H1 (cell line): Measurements from ENCODE around the gene TPBGL.

ENCODE experiments used
- CTCF ChIP-seq, 3 experiments: IDR thresholded peaks; 1 replicate in 2 of 3; 2 replicates in 1 of 3; pipeline versions ENCODE4 v1.5.1 to v1.6.1; 2011; ENCODE audit warnings: low read length in 3 of 3, mild to moderate bottlenecking in 3 of 3, inconsistent platforms in 2 of 3, low read depth in 1 of 3, moderate library complexity in 1 of 3; ENCODE audit not compliant: insufficient read depth in 1 of 3; ENCODE audit errors: control extremely low read depth in 1 of 3
- POLR2A ChIP-seq, 2 experiments: IDR thresholded peaks; 1 replicate in 1 of 2; 2 replicates in 1 of 2; pipeline ENCODE4 v1.6.1; 2011; ENCODE audit warnings: low read depth in 2 of 2, low read length in 2 of 2, mild to moderate bottlenecking in 2 of 2; ENCODE audit errors: control extremely low read depth in 1 of 2
- SP2 ChIP-seq: IDR thresholded peaks from 2 replicates; pipeline ENCODE4 v1.6.1; 2012; ENCODE audit warnings: mild to moderate bottlenecking, low read length, inconsistent platforms

DNA sequence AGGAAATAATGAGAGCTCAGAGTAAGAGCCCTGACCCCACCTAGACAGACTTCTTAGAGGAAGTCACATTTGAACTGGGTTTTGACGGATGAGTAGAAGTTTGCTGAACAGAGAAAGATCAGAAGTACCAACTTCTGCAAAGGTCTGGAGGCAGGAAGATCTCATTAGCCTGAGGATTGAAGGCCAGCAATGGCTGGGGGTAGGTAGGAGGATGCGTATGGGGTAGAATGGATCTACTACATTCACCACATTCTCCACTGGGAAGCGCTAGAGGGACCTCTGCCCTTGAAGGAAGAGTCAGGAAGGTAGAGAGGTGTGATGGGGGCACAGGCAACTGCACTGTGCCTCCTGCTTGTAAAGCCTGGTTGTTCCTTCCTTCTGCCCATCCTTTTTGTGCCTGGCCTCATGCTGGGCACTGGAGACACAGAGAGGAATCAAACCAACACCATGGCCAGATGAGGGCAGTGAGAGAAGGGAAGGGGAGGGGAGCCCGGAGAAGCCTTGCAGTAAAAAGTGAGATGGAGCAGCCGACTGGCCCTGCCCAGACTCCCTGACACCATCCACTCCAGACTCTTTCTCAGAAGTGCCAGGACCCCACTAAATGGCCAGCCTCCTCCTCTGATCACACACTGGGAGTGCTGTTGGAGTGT is 4.9 kb downstream of the TPBGL start:
- TF ChIP-seq CTCF (IDR thresholded peaks at IDR 0.05; ENCODE audit: control extremely low read depth in 1 of 3, insufficient read depth in 1 of 3, low read depth in 1 of 3, low read length in 3 of 3), result peak; percentile 24 to 77 (median 57)
- TF ChIP-seq POLR2A (IDR thresholded peaks at IDR 0.05; ENCODE audit: control extremely low read depth in 1 of 2, low read depth in 2 of 2, low read length in 2 of 2), result no peak
- no peak for TF ChIP-seq SP2
